Parathyroid adenoma (tissue), 2 donors: ENCODE results near the gene USH2A.

Source experiments
- H2AFZ ChIP-seq: fragments of 300-600 bp; sonication (generic); one replicate; pipeline ENCODE4 v1.7.0; 2017; ENCODE audit warnings: antibody characterized with exemption, mild to moderate bottlenecking
- H3K27ac ChIP-seq: fragments of 300-600 bp; sonication (generic); one replicate; pipeline ENCODE4 v1.7.0; 2017
- H3K27me3 ChIP-seq: fragments of 300-600 bp; sonication (generic); one replicate; pipeline ENCODE4 v1.7.0; 2017; ENCODE audit warnings: low read length; ENCODE audit not compliant: control insufficient read depth, insufficient read depth
- H3K36me3 ChIP-seq: fragments of 300-600 bp; sonication (generic); one replicate; pipeline ENCODE4 v1.7.0; 2017; ENCODE audit warnings: low read length; ENCODE audit not compliant: control insufficient read depth, insufficient read depth
- H3K4me1 ChIP-seq: fragments of 300-600 bp; sonication (generic); one replicate; pipeline ENCODE4 v1.7.0; 2017; ENCODE audit warnings: control low read depth
- H3K4me2 ChIP-seq: fragments of 300-600 bp; sonication (generic); one replicate; pipeline ENCODE4 v1.7.0; 2017; ENCODE audit warnings: low read length
- H3K4me3 ChIP-seq: fragments of 300-600 bp; sonication (generic); one replicate; pipeline ENCODE4 v1.7.0; 2017; ENCODE audit warnings: low read depth, low read length
- H3K79me2 ChIP-seq: fragments of 300-600 bp; sonication (generic); one replicate; pipeline ENCODE4 v1.7.0; 2017; ENCODE audit warnings: control low read depth
- H3K9ac ChIP-seq: fragments of 300-600 bp; sonication (generic); one replicate; pipeline ENCODE4 v1.7.0; 2017; ENCODE audit warnings: mild to moderate bottlenecking
- H3K9me3 ChIP-seq: fragments of 300-600 bp; sonication (generic); one replicate; pipeline ENCODE4 v1.7.0; 2017; ENCODE audit warnings: low read length; ENCODE audit not compliant: control insufficient read depth
- CTCF ChIP-seq: fragments of 300-600 bp; sonication (generic); IDR thresholded peaks from one replicate; pipeline ENCODE4 v1.7.0; 2017; ENCODE audit warnings: antibody characterized with exemption, mild to moderate bottlenecking
- donor health status: primary hyperparathyroidism.

USH2A gene

DNA sequence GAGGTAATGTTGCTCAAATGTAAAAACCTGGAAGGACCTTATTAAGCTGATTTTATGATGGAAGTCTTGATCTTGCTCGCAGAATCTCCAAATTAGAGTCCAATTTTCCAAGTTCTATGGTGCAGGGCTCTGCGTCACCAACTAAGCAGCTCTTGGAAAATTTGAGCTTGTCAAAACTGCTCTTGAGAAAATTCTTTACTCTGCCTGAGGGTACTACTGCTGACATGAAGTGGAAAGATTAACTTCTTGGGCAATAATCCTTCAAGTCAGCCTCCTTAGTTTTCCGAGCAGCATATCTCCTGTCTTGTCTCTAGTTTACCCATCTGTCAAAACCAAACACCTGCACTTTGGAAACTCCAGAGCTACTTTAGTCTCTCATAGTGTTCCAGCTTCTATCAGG lies 562.4 kb downstream of the USH2A start:
- Histone ChIP-seq H3K9ac (no peak overlapping the region), H3K27me3 (no peaks in the 10 kb centered on the region), H3K4me3 (no peak overlapping the region), H3K4me1 (no peaks in the 10 kb centered on the region), H3K79me2 (no peaks in the 10 kb centered on the region), H3K9me3 (no peaks in the 10 kb centered on the region), H3K4me2 (no peak overlapping the region), H3K36me3 (no peaks in the 10 kb centered on the region), H3K27ac (no peak overlapping the region), H2AFZ (no peak overlapping the region)
- TF ChIP-seq CTCF = no peak

DNA sequence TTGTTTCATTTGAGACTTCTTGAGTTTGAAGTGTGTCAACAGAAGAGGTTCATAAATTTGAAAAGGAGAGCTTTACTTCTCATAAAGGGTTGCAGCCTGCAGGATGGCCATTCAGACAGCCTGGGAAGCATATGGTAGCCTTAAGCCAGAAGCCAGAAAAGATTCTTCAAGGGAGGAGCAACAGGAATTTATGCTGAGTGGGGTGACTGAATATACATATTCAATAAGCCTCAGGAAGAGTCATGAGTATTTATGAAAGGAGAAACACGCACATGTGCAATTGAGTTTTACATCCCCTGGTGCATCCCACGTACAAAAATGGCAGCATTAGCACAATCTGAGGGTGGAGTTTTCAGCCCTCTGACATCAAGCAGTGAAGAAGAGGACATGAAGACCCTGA lies 565.9 kb downstream of the USH2A start:
- H3K4me3 ChIP-seq = no peak overlapping the region
- H3K9me3 ChIP-seq = no peaks in the 10 kb centered on the region
- H2AFZ ChIP-seq = no peak overlapping the region
- H3K36me3 ChIP-seq = no peaks in the 10 kb centered on the region
- TF ChIP-seq CTCF = no peak
- H3K9ac ChIP-seq = no peak overlapping the region
- no peak overlapping the region for H3K27ac ChIP-seq
- H3K4me2 ChIP-seq = no peak overlapping the region
- no peaks in the 10 kb centered on the region for H3K27me3 ChIP-seq
- no peaks in the 10 kb centered on the region for H3K79me2 ChIP-seq
- H3K4me1 ChIP-seq = no peaks in the 10 kb centered on the region

DNA sequence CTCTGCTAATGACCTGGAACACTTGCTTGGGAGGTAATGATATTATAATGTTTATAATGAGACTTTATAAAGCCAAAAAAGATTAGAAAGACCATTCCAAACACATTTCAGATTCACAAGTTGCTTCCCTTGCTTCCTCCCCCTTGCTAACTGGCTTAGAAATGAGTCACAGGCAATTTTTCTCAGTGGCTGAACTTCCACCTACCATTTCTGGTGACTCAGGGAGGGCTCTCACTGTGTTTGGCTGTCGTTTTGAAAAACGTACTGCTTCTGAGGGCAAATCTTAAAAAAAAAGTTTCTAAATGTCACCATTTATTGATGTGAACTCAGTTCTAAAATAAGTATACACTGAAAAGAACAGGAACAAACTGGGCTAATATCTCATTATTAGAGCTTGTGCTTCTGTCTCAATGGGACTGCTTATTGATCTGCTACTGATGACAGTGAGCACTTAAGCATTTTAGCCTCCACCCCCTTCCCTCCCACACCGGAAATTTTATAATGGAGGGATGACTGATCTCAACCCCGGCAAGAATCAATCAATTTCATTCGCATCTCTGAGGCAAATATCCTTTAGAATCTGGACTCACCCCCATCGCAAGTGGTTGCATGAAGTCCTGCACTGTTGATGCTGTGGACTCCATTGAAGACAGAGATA lies 577.9 kb downstream of the USH2A start:
- Histone ChIP-seq H3K4me3 (no peak overlapping the region), H3K9me3 (no peaks in the 10 kb centered on the region), H3K4me1 (no peaks in the 10 kb centered on the region), H3K79me2 (no peaks in the 10 kb centered on the region), H3K27me3 (no peaks in the 10 kb centered on the region), H3K9ac (no peak overlapping the region), H2AFZ (no peak overlapping the region), H3K4me2 (no peak overlapping the region), H3K36me3 (no peaks in the 10 kb centered on the region), H3K27ac (no peak overlapping the region)
- no peak for TF ChIP-seq CTCF

GRCh38 chr1:215844777-215845176 lies 578.5 kb downstream of the USH2A start:
- Histone ChIP-seq H3K4me1 (no peaks in the 10 kb centered on the region), H3K4me2 (no peak overlapping the region), H3K9ac (no peak overlapping the region), H3K27ac (no peak overlapping the region), H3K36me3 (no peaks in the 10 kb centered on the region), H3K4me3 (no peak overlapping the region), H3K9me3 (no peaks in the 10 kb centered on the region), H3K79me2 (no peaks in the 10 kb centered on the region), H3K27me3 (no peaks in the 10 kb centered on the region), H2AFZ (no peak overlapping the region)
- no peak for TF ChIP-seq CTCF

- no peak overlapping the region for H3K9ac ChIP-seq
- no peak overlapping the region for H3K27ac ChIP-seq
- H2AFZ ChIP-seq = no peak overlapping the region
- TF ChIP-seq CTCF = no peak
- no peaks in the 10 kb centered on the region for H3K79me2 ChIP-seq
- H3K4me3 ChIP-seq = no peak overlapping the region
- H3K36me3 ChIP-seq = no peaks in the 10 kb centered on the region
- H3K9me3 ChIP-seq = no peaks in the 10 kb centered on the region
- no peaks in the 10 kb centered on the region for H3K4me1 ChIP-seq
- no peak overlapping the region for H3K4me2 ChIP-seq
- H3K27me3 ChIP-seq = no peaks in the 10 kb centered on the region
Measured at GRCh38 chr1:215844266-215844665, 579.0 kb downstream of the USH2A start.
